Stomach (tissue), 4 donors: Measurements from ENCODE around the gene FANCC.

Source experiments
- CTCF ChIP-seq, 7 experiments: fragments of 450-650 bp in 4 of 7; fragments of 200-600 bp in 3 of 7; sonication (generic) in 3 of 7; IDR thresholded peaks; one replicate each; pipeline ENCODE4 v1.5.1; 2016 to 2019; ENCODE audit warnings: antibody characterized with exemption in 7 of 7, control low read depth in 2 of 7, mild to moderate bottlenecking in 1 of 7
- POLR2A ChIP-seq, 4 donors: fragments of 450-650 bp; IDR thresholded peaks; one replicate each; pipeline ENCODE4 v1.6.1; 2016; ENCODE audit warnings: antibody characterized with exemption in 4 of 4, control low read depth in 2 of 4, mild to moderate bottlenecking in 1 of 4, moderate library complexity in 1 of 4
- POLR2AphosphoS5 ChIP-seq, 3 donors: sonication (generic); formaldehyde crosslinking; IDR thresholded peaks; one replicate each; pipeline ENCODE4 v1.6.1; 2016; ENCODE audit warnings: antibody characterized with exemption in 3 of 3

- TF ChIP-seq CTCF (IDR thresholded peaks at IDR 0.05) (no peak), POLR2A (IDR thresholded peaks at IDR 0.05) (no peak), POLR2AphosphoS5 (IDR thresholded peaks at IDR 0.05) (no peak)
Observed at GRCh38 chr9:95079461-95079860, 238.0 kb downstream of the FANCC start.
